Activated CD4-positive, alpha-beta T cell treated with anti-CD3 and anti-CD28 coated beads, Interleukin-2, amount 50 U/mL, for 4 hours (primary cell): ENCODE data around the gene TBC1D1.
A peak's percentile ranks its signal among the peaks of the same experiment; 100 is the strongest.

ENCODE experiments used
- DNase-seq, 2 experiments: peaks; one replicate each; pipeline ENCODE4 v3.0.0-alpha.2; 2020

Gene TBC1D1

DNA sequence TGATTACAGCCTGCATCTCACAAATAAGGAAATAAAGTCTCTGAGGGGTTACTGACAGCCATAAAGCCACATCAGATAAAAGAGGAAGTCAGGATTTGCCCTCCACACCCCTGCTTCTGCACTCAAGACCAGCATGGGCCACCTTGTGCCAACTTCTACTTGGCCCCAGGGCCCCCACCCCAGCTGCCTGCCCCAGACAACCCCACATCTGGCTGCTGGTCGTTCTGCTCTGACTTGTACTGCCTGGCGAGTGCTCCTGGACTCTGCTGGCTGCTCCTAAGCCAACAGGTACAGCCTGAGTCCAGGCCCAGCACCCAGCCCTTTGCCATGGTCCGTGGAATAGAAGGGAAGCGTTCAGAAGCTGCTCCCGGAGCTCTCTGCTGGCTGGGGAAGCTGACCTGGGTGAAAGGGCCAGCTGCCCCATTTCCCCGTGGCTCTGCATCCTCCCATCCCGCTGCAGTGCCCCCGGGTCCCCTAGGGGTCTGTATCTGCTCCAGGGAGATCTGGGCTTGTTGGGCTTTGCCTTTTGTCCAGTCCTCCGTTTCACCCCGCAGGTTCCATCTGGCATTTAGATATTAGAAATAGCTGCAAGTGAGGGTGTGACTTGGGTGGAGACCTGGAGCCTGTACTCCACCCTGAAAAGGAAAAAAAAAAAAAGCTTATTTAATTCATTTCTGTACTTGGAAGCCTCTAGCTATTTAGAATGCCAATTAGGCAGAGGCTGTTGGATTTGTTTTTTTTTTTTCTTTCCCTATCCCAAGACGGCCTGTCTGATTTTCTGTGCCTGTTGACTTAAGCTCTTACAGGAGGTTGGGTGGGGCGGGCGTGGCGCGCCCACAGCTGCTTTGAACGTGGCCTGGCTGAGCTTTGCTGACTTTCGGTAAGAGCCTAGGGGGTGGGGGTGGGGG lies 264.1 kb downstream of the TBC1D1 start:
- DNase-seq, result no peak

DNA sequence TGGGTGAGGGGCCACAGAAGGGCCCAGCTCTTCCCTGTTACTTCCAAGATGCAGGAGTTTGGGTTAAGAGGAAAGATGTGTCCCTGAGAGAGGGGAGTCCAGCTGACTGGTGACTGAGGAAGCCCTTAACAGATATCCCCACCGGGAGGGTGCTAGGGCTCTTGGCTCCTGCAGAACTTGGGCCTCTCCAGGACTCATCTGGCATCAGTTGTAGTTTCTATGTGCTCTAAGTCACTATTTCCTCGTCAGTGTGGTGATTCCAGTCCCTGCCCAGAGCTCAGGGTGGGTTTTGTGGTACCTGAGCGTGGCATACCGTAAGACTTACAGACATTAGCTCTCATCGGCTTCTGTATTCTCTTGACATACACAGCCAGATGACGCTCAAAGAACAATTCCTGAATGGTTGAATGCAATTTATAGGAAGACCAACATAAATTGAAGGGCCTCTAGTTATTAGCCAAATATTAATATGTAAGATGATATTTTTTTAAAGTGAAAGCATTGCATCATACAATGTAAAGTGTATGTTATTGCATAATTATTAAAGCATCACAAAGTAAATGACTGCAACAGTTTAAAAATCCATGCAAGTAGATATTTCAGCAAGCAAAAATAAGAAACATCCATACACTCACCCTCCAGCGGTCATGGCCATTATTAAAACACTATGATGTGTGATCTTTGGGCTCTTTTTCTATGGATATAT lies 264.9 kb downstream of the TBC1D1 start:
- no peak for DNase-seq

DNA sequence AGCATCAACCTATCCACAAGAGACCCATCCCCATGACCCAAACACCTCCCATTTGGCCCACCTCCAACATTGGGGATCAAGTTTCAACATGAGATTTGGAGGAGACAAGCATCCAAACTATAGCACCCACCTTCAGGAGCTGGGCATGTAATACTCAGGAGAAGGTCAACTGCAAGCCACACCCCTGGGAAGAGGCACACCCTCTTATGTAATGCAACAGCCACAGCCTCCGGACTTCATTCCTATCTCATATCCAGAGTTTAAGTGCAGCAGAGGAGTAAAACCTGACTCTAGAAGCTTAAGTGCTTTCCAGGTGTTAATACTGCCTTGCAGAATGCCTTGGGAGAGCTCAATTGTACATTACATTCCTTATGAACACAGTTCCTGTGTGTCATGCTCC lies 266.7 kb downstream of the TBC1D1 start:
- no peak for DNase-seq

DNA sequence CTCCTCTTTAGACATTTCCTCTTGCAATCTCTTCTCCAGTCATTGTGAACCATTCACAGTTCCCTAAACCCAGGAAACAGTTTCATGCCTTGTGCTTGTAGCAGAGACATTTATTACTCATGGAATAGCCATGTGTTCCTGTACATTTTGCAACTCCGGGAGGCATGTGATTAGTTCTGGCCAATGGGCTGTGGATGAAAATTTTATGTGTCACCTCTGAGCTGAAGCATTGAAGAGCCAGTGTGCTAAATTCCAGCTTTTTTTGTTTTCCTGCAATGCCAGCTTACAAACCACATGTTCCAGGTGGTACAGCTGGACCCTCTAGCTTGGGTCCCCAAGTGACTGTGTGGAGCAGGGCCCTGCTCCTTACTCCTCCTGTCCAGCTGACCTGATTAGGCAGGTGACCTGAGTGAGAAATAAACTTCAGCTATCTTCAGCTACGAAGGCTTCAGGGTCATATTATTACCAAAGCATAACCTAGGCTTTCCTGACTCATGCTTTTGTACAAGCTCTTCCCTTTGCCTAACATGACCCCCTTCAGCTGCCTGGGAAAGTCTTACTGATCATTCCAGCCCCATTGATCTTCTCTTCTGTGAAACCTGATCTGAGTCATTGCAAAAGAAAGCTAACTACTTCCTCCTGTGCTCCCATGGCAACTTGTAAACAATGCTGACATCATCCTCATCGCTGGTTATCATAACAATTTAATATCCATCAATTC lies 269.8 kb downstream of the TBC1D1 start:
- peak; percentile 43 to 51 for DNase-seq

DNA sequence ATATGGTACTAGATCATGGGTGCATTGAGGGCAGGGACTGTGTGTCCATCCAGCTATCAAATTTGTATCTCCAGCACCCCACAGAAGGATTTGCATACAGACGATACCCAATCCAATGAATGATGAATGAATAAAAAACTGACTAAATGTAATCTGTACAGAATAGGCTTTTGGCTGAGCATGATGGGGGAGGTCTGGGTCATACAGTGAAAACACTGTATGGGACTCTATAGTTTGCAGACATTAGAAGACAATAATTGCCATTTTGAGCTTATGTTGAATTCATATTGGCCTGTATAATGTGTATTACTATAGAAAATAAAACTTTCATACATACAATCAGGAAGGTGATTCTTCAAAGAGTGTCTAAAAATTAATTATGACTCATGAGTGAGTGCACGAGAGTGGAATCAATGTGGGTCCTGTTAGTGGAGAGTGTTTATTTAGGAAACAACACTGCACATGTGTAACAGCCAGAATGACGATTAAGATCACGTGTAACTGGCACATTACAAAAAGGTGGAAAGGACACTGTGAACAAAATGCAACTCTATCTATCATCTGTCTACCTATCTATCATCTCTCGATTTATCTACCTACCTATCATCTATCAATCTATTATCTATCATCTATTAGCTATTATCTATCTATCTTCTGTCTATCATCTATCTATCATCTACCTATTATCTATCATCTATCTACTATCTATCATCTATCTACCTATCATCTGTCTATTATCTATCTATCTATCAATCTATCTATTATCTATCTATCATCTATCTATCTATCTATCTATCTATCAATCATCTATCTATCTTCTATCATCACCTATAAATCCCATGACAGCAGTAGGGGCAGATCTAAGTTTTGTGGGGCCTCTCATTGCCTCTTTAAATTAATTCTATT lies 270.6 kb downstream of the TBC1D1 start:
- no peak for DNase-seq

DNA sequence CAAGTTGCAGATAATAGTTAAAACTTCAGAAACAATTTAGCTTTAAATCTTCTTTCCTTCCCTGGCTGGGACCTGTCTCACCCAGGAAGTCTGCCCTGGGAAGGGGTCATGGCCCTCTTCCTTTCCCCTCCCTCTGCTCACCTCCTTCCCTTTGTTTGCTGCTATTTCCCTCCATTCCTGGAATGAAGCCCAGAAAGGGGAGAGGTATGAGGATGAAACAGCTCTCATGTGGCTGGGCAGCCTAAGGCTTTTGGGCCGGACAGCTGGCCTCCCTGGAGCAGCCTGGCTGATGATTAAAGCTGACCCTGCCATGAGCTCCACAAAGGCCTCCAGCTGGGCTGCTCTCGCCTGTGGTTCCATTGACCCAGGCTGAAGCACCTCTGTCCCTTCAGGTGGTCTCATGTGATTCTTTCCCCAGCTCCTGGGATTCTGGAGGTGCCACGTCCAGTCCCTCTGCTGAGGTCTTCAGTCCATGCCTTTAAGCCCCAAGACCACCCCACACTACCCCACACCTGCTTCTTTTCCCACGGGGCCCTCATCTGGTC lies 271.4 kb downstream of the TBC1D1 start:
- no peak for DNase-seq

DNA sequence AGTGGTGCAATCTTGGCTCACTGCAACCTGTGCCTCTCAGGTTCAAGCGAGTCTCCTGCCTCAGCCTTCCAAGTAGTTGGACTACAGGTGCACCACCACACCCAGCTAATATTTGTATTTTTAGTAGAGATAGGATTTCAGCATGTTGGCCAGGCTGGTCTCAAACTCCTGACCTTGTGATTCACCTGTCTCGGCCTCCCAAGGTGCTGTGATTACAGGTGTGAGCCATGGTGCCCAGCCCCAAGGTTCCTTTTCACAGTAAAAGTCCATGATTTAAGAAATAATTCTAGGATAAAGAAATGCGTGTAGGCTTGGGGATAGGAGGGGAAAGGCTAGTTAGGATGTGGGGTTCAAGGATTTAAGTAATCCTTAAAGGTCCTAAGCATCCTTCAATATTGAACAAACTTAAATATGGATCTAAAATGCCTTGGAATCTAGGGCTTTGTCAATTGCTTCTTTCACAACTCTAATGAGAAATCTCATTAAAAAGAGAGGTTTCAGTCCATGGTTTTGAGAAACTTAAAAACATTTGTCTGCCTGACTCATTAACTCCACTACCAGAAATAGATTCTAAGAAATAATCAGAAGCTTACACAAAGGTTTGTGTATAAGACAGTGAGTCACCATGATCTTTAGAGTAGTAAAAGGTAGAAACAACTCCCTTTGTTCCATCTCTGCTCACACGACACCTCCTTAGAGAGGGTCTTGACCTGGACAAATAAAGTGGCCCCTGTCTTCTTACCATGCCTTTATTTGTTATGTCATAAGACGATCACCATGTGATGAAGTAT lies 272.5 kb downstream of the TBC1D1 start:
- DNase-seq, result no peak

DNA sequence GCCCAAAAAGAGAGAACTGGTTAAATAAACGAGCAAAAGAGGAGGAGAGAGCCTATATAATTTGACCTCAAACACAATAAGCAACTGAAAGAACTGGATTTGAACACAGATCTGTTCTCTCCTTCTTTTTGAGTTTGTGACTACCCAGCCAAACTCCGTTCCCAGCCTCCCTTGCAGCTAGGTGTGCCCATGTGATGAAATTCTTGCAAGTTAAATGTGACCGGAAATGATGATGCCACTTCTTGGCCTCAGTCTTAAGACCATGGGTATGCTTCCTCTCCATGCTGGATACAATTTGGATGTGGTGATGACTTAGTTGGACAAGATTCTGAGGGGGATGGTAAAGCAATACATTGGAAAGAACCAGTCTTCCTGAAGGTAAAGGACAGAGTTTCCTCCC lies 273.5 kb downstream of the TBC1D1 start:
- no peak for DNase-seq

DNA sequence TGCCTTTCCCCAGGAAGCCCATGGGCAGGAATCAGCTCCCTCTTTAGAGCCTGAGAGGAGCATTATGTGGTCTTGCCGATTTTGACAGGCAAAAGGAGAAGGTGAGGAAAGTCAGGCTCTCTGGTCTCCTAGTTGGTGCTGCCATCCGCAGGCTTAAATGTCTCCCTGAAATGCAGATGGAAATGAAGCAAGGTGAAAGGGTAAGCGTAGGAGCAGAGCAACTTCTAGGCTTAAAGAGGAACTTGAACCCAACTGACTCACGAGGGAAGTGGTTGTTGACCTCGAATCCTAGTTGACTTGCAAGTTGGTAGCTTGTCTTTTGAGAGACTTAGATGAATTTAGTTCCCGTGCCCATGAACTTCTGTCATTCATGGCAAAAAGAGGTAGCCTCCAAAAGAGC lies 275.2 kb downstream of the TBC1D1 start:
- DNase-seq, result no peak

DNA sequence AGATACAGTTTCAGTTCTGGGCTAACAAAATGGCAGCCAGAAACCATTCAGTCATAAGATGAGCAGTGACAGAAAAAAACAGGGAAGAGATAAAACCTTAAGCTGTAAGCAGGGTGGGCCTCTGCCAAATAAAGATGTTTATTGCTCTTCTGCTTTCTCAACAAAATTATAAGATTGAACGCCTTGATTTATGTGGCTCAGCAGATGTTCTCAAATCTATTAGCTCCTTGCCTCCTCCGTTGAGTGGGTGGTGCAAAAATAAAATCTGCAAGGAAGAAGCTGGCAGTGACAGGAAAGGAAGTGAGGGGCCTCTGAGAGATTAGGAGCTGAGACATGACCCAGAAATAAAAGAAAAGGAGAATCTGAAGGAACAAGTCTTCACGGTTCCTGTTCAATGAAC lies 275.9 kb downstream of the TBC1D1 start:
- no peak for DNase-seq

DNA sequence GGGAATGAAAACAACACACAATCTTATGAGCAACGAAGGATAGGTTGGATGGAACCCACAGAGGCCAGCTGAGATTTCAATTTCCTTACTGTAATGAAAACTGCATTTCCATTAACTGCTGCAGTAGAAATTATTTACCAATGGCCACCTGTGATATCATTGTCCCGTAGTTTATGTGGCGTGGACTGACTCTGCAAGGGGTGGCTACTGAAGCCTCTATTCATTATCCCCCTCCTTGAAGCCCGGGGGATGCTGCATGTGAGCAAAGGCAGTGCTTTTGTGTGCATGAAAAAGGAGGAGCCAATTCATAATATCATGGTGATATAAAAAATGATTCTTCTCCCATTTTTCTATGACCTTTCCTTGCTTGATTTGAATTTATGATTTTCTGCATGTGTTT lies 277.1 kb downstream of the TBC1D1 start:
- no peak for DNase-seq

DNA sequence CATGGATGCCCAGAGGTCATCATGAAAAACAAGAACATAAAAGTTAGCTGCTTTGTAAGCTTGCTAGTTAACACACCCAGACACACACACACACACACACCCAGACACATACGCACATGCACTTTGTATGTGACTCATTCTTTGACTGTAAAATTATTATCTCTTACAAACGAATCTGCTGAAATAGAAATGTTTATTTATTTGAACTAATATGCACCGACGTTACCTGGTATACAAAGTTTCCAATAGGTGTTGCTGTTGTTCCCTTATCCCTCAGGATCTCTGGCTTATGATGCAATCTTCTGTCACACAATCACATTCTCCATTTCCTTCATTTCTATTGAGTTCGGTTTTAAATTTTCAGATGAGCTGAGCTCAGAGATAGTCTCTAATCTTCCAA lies 278.6 kb downstream of the TBC1D1 start:
- no peak for DNase-seq

DNA sequence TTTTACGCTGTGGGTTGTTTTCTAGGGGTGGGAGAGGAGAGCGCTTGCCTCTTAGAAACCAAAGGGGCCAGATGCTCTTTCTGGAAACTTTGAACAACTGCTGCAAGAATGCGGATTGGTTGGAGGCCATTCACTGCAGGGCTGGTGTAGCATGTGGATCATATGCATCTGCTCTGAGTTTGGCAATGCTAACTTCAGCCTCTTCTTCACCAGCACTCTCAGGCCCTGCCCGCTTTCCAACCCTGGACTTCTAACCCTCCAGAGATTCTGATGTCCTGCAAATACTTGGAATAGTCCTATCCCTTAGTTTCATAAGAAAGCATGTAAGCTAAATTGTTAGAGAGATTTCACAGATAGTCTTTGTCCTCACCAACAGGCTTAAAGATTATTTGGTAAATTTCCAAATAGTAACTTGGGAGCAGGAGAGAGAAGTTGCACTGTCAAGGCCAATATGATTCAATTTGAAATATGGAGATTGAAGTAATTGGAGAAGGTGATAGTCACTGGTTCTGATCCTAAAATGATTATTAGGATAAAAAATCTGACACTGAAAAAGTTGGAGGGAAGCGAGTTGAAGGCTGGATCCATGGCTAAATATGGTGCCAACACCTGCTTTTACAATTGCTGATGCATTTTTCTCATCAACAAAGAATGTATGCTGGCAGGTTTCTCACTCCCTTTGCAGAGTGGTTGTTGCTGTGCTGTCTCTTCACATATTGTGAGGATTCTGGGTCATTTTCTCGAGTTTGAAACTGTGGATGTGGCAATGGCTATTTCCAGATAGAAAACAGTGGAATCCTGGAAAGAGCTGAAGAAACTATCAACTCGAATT lies 279.7 kb downstream of the TBC1D1 start:
- DNase-seq, result no peak

DNA sequence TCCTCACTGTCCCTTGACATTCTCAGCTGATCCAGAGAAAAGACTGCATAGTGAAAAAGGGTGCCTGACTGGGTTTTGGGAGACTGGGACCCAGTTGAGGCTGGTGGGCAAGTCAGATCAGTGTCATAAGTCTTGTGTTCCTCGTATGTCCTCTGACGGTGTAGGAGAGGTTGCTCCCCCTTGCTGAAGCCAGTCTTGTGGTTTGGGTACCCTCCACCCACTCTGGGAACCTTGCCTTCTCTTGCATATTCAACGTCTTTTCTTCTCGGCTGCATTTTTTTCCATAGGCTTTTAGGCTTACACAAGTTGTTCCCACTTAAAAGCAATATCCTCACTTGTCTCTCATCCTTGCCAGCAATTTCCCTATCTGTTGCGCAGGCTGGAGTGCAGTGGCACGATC lies 281.2 kb downstream of the TBC1D1 start:
- no peak for DNase-seq

DNA sequence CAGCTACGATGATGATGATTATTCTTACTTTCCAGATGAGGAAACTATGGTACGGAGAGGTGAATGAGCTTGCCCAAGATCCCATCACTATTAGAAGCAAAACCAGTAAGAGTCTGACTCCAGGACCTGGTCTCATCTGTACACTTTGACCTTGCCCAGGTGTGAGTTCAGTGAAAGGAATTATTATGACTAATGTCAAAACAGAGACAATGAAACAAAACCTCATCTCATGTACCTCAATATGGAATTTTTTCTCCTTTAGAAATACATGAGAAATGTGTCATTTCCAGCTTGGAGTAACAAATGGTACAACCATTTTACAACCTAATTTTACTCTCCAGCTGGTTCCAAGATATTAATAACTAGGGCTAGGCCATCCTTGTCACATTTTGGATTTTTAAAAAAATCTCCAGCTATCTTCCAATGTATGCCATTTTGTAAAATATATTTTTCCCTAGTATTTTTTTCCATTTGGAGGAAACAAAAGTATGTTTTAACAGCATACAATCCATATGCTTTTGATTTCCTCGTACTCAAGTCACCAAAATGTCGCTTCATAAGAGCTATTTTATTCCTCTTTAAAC lies 283.1 kb downstream of the TBC1D1 start:
- no peak for DNase-seq

DNA sequence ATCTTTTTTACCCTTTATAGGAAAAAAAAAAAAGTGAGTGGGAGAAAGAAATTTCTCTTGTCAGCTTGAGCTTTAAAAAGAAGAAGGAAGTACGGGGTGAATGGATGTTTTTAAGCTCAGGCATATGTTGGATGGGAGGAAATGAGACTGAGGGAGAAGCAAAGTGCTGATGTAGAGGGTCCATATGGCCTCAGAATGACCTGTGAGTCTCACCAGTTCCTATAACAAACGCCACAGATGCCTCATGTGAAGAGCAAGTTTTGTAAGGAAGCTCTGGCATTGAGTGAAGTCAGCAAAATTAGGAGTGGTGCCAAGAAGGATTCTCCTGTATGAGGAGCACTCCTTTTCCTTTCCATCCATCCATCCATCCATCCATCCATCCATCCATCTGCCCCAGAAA lies 283.9 kb downstream of the TBC1D1 start:
- DNase-seq, result no peak

DNA sequence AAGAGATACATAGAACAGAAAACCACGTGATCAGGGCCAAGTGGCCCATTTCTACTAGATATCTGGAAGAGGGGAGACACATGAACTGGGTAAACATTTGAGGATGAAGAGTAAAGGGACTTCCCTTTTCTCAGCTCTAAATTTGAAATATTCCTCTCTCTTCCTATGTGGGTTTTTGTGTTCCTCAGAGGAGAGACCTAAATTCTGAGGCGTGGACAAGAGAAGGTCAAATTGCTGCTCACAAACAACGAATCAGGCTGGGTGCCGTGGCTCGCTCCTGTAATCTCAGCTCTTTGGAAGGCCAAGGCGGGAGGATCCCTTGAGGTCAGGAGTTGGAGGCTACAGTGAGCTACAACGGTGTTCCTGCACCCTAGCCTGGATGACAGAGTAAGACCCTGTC lies 285.3 kb downstream of the TBC1D1 start:
- DNase-seq, result no peak

DNA sequence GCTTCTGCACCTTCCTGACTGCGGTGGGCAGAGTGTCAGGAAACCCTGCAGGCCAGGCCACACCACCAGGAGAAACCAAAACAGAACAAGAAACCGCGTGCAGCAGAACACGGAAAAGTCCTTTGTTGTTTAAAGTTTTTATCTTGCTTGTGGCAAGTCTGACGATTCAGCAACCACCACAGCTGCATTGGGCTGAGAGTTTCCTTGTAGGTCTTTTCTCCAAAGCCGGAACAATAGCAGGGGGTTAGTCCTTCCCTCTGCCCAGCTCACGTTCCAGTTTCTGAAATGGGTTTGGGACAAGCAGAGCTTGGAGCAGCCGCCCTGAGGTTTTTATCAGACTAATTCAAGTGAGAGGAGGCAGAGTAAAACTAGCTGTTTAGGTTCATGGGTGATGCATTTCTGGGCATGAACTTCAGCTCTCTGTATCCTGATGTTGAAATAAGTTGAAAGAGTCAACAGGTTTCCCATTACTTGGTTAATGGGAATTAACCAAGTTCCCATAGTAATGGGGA lies 286.2 kb downstream of the TBC1D1 start:
- DNase-seq, result peak; percentile 23 to 24

DNA sequence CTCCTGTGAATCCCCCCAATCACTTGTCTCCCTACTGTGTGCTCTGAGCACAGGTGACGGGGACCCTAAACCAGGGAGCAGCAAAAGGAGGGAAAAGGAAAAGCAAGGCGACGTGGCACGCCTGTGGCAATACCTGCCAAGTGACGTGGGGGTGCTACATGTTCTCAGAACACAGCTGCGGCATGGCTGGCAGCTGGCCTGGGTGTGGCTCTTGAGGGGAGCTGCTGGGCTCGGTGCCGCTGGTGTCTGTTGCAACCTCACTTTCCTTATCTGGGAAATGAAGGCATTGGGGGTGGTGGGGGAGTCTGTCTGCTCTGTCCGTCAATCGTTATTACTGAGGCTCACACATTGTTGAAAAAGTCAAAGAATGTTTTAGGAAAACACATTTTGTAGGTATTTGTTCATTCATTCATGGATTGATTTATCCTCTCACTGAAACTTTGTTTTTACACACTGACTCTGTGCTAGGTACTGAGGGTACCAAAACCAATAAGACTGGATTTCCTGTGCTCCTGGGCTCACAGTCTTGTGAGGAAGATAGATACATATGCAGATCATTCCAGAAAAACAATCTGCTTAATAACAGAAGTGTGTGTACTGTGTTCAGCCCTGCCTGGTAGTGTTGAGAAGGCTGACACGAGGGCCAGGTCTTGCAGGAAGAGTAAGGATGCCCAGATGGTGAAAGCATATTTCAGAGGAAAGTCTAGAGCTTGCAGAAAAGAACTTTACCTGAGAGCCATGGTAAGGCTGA lies 286.9 kb downstream of the TBC1D1 start:
- DNase-seq, result peak; percentile 28 to 33
